Measurements from ENCODE around the gene TRAP1. TPM values are rescaled to one million over a fixed set of nuclear protein-coding genes. Genes with fewer than 3 reads are reported as not detected.

Gene TRAP1
- total and polyA plus RNA-seq, 2 experiments from 2014 or later: 143 to 228 TPM

DNA sequence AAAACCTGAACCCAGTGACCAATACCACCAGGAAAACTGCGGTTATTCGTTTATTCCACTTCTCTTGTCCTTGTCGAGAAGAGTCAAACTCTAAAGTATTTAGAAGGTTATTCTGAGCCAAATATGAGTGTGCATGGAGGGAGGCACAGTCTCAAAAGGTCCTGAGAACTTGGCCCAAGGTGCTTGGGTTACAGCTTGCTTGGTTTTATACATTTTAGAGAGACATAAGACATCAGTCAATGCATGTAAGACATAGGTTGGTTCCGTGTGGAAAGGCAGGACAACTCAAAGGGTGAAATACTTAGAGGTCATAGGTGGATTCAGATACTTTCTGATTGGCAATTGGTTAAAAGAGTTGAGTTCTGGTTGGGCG, 681 bp upstream of the TRAP1 start (continued):
- TF ChIP-seq CREB1 (CRISPR knock-in tag; IDR thresholded peaks at IDR 0.05; ENCODE audit: low read depth) (no peak), POLR2AphosphoS5 (IDR thresholded peaks at IDR 0.05; ENCODE audit: low read depth) (no peak), NANOG (IDR thresholded peaks at IDR 0.05; ENCODE audit: borderline replicate concordance) (no peak)
- TF ChIP-seq, protein P1, sequence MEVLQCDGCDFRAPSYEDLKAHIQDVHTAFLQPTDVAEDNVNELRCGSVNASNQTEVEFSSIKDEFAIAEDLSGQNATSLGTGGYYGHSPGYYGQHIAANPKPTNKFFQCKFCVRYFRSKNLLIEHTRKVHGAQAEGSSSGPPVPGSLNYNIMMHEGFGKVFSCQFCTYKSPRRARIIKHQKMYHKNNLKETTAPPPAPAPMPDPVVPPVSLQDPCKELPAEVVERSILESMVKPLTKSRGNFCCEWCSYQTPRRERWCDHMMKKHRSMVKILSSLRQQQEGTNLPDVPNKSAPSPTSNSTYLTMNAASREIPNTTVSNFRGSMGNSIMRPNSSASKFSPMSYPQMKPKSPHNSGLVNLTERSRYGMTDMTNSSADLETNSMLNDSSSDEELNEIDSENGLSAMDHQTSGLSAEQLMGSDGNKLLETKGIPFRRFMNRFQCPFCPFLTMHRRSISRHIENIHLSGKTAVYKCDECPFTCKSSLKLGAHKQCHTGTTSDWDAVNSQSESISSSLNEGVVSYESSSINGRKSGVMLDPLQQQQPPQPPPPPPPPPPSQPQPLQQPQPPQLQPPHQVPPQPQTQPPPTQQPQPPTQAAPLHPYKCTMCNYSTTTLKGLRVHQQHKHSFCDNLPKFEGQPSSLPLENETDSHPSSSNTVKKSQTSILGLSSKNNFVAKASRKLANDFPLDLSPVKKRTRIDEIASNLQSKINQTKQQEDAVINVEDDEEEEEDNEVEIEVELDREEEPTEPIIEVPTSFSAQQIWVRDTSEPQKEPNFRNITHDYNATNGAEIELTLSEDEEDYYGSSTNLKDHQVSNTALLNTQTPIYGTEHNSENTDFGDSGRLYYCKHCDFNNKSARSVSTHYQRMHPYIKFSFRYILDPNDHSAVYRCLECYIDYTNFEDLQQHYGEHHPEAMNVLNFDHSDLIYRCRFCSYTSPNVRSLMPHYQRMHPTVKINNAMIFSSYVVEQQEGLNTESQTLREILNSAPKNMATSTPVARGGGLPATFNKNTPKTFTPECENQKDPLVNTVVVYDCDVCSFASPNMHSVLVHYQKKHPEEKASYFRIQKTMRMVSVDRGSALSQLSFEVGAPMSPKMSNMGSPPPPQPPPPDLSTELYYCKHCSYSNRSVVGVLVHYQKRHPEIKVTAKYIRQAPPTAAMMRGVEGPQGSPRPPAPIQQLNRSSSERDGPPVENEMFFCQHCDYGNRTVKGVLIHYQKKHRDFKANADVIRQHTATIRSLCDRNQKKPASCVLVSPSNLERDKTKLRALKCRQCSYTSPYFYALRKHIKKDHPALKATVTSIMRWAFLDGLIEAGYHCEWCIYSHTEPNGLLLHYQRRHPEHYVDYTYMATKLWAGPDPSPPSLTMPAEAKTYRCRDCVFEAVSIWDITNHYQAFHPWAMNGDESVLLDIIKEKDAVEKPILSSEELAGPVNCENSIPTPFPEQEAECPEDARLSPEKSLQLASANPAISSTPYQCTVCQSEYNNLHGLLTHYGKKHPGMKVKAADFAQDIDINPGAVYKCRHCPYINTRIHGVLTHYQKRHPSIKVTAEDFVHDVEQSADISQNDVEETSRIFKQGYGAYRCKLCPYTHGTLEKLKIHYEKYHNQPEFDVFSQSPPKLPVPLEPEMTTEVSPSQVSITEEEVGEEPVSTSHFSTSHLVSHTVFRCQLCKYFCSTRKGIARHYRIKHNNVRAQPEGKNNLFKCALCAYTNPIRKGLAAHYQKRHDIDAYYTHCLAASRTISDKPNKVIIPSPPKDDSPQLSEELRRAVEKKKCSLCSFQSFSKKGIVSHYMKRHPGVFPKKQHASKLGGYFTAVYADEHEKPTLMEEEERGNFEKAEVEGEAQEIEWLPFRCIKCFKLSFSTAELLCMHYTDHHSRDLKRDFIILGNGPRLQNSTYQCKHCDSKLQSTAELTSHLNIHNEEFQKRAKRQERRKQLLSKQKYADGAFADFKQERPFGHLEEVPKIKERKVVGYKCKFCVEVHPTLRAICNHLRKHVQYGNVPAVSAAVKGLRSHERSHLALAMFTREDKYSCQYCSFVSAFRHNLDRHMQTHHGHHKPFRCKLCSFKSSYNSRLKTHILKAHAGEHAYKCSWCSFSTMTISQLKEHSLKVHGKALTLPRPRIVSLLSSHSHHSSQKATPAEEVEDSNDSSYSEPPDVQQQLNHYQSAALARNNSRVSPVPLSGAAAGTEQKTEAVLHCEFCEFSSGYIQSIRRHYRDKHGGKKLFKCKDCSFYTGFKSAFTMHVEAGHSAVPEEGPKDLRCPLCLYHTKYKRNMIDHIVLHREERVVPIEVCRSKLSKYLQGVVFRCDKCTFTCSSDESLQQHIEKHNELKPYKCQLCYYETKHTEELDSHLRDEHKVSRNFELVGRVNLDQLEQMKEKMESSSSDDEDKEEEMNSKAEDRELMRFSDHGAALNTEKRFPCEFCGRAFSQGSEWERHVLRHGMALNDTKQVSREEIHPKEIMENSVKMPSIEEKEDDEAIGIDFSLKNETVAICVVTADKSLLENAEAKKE (CRISPR knock-in tag; IDR thresholded peaks at IDR 0.05): no peak

DNA sequence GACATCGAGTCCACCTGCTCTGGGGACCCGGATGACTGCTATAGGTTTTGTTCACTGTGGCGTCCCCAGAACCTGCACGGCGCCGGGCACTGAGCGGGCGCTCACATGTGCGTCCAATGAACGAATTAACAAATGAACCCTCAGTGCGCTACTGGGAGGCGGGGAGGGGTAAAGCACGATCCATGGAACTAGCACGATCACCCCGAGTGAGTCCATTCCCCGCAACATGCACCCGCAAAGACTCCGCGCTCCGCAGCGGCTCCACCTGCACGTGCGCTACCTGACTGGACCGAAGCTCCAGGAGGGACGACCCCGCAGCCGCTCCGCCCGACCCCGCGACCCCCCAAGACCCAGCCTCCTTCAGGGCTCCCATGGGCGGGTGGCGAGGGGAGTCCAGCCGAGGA, 491 bp downstream of the TRAP1 start:
- H3K9me3 Mint-ChIP-seq: no peaks in the 10 kb centered on the region
- no peak for TF ChIP-seq ZNF331 (CRISPR knock-in tag; IDR thresholded peaks at IDR 0.05; ENCODE audit: low read depth)
- TF ChIP-seq STAT1 (IDR thresholded peaks at IDR 0.05; ENCODE audit: unreplicated experiment): no peak
- no peak for TF ChIP-seq ZNF114 (CRISPR knock-in tag; IDR thresholded peaks at IDR 0.05)
- no peak for TF ChIP-seq EZH2phosphoT487 (IDR thresholded peaks at IDR 0.05; ENCODE audit: unreplicated experiment)
- TF ChIP-seq POLR2AphosphoS5 (IDR thresholded peaks at IDR 0.05; ENCODE audit: low read depth): no peak
- no peak for TF ChIP-seq JUNB (IDR thresholded peaks at IDR 0.05; ENCODE audit: unreplicated experiment)
- no peak for TF ChIP-seq REST (IDR thresholded peaks at IDR 0.05; ENCODE audit: unreplicated experiment)
- no peak for TF ChIP-seq EZH2 (IDR thresholded peaks at IDR 0.05; ENCODE audit: low read depth, unreplicated experiment)
- TF ChIP-seq, protein P2, sequence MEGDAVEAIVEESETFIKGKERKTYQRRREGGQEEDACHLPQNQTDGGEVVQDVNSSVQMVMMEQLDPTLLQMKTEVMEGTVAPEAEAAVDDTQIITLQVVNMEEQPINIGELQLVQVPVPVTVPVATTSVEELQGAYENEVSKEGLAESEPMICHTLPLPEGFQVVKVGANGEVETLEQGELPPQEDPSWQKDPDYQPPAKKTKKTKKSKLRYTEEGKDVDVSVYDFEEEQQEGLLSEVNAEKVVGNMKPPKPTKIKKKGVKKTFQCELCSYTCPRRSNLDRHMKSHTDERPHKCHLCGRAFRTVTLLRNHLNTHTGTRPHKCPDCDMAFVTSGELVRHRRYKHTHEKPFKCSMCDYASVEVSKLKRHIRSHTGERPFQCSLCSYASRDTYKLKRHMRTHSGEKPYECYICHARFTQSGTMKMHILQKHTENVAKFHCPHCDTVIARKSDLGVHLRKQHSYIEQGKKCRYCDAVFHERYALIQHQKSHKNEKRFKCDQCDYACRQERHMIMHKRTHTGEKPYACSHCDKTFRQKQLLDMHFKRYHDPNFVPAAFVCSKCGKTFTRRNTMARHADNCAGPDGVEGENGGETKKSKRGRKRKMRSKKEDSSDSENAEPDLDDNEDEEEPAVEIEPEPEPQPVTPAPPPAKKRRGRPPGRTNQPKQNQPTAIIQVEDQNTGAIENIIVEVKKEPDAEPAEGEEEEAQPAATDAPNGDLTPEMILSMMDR (conservative IDR thresholded peaks at IDR 0.05; ENCODE audit: low read depth in 2 of 2): no peak
- TF ChIP-seq CREB1 (CRISPR knock-in tag; IDR thresholded peaks at IDR 0.05; ENCODE audit: low read depth): no peak

More for the DNA sequence above, 491 bp downstream of the TRAP1 start:
- Histone ChIP-seq H3K36me3 (ENCODE audit: insufficient read depth) (no peaks in the 10 kb centered on the region), H2AFZ (peak overlapping the region; percentile 89), H3K4me1 (ENCODE audit: insufficient read depth) (peaks cover 27% of the 10 kb centered on the region), H3K27ac (ENCODE audit: low read depth) (no peak overlapping the region), H3F3A (replicated peaks; ENCODE audit: low read depth) (0 out of 2 replicates have a peak, but pooled peaks cover 7% of the 10 kb centered on the region), H3K9me2 (ENCODE audit: insufficient read depth) (no peaks in the 10 kb centered on the region), H3K4me3 (peak overlapping the region; percentile 95), H3K27me3 (ENCODE audit: insufficient read depth) (no peaks in the 10 kb centered on the region), H3K4me2 (peak overlapping the region; percentile 100), H4K20me1 (replicated peaks; ENCODE audit: insufficient read depth) (peaks cover 23% of the 10 kb centered on the region), H3K79me2 (replicated peaks; ENCODE audit: insufficient read depth) (peaks cover 52% of the 10 kb centered on the region)
- Mint-ChIP-seq H3K27me3 (ENCODE audit: insufficient read depth, low read depth, poor library complexity) (peaks cover 12% of the 10 kb centered on the region), H3K4me3 (peak overlapping the region; percentile 96), H3K36me3 (ENCODE audit: low read depth) (peaks cover 30% of the 10 kb centered on the region), H3K4me1 (peaks cover 32% of the 10 kb centered on the region), H3K27ac (peak overlapping the region; percentile 95)
- DNase-seq (ENCODE audit: low spot score) (peak; percentile 60), ATAC-seq (peak; percentile 53)
